Activated CD8-positive, alpha-beta T cell treated with anti-CD3 and anti-CD28 coated beads for 36 hours (primary cell): ENCODE measurements around the gene HFM1. TPM values are rescaled to one million over a fixed set of nuclear protein-coding genes. Genes with fewer than 3 reads are reported as not detected.
"Not testable (repeated sequence)": the region's sequence is repeated elsewhere in the genome, so short reads cannot be mapped to it uniquely, and the experiment has no call there.

Source experiments
- ATAC-seq: fragments of 200-7000 bp; cut with Tn5 transposase; one replicate; pipeline ENCODE4 v1.10.0; 2021; ENCODE audit warnings: mild to moderate bottlenecking, moderate library complexity
- CTCF ChIA-PET: fragments of 350-600 bp; sonication (Branson Sonifier 250); formaldehyde crosslinking; loops from one replicate; lab custom pipeline; 2021; ENCODE audit warnings: antibody characterized with exemption; lab: Charles Lee
- POLR2A ChIA-PET: fragments of 350-600 bp; sonication (Branson Sonifier 250); formaldehyde crosslinking; loops from one replicate; lab custom pipeline; 2021; ENCODE audit warnings: antibody characterized with exemption; lab: Charles Lee
- DNase-seq: peaks from one replicate; pipeline ENCODE4 v3.0.0-alpha.2; 2020
- H3K27ac Mint-ChIP-seq: one replicate; pipeline ENCODE4 v1.8.0; 2021; ENCODE audit warnings: mild to moderate bottlenecking, mixed read lengths
- H3K27me3 Mint-ChIP-seq: one replicate; pipeline ENCODE4 v1.8.0; 2021; ENCODE audit warnings: mixed read lengths
- H3K36me3 Mint-ChIP-seq: one replicate; pipeline ENCODE4 v1.8.0; 2021; ENCODE audit warnings: low read depth, mixed read lengths
- H3K4me1 Mint-ChIP-seq: one replicate; pipeline ENCODE4 v1.8.0; 2021; ENCODE audit warnings: low read depth, mixed read lengths
- H3K4me3 Mint-ChIP-seq: one replicate; pipeline ENCODE4 v1.8.0; 2021; ENCODE audit warnings: mild to moderate bottlenecking, moderate library complexity, mixed read lengths
- H3K9me3 Mint-ChIP-seq: one replicate; pipeline ENCODE4 v1.8.0; 2021; ENCODE audit warnings: mixed read lengths
- intact Hi-C: fragments of 100-400 bp; cut with micrococcal nuclease; formaldehyde crosslinking; loops from one replicate; pipeline ENCODE4 v1.10.0; 2022
- total RNA-seq, 2 experiments: library from RNA; stranded (reverse); gene quantifications; one replicate each; pipeline ENCODE4 v1.2.3, GENCODE V29; 2021
- TF ChIP-seq, protein P1 (sequence below): fragments of 200-600 bp; IDR thresholded peaks from one replicate; pipeline ENCODE4 v1.8.0; 2022; ENCODE audit warnings: antibody characterized with exemption, mild to moderate bottlenecking

The HFM1 gene
- total RNA-seq, 2 experiments from 2014 or later = 0.47 TPM; not detected in 1

DNA sequence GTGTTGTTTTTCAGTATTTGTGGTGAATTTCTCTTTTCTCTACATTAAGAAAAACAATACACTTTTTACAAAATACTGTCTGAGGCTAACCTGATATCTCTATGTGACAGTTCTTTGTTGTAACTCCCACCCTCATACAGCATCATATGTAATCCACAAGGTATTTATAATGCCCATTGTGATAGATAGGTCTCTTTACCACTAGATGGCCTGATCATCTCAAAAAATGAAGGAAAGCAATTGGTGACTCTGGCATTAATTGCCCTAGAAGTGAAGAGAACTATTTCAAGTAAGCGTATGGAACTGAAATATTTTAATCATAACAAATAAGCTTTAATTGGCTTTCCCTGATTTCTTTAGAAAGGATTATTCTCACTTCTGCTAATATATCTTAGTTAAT, 36.2 kb upstream of the HFM1 start:
- H3K9me3 Mint-ChIP-seq = peaks cover 12% of the 10 kb centered on the region

DNA sequence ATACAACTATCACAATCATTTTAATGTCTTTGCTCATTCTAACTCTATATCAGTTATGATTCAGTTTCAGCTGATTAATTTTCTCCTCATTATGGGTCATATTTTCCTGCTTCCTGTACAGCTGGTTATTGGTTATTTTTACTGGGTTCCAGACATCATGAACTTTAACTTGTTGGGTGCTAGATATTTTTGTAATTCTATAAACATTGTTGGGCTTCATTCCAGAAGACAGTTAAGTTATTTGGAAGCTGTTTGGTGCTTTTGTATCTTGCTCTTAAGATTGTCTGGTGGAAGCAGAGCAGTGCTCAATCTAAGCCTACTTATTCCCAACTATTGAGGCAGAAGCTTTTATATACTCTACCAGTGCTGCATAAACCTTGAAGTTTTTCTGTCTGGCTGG, 34.4 kb upstream of the HFM1 start:
- POLR2A ChIA-PET = no interaction called here
- TF ChIP-seq, protein P1, sequence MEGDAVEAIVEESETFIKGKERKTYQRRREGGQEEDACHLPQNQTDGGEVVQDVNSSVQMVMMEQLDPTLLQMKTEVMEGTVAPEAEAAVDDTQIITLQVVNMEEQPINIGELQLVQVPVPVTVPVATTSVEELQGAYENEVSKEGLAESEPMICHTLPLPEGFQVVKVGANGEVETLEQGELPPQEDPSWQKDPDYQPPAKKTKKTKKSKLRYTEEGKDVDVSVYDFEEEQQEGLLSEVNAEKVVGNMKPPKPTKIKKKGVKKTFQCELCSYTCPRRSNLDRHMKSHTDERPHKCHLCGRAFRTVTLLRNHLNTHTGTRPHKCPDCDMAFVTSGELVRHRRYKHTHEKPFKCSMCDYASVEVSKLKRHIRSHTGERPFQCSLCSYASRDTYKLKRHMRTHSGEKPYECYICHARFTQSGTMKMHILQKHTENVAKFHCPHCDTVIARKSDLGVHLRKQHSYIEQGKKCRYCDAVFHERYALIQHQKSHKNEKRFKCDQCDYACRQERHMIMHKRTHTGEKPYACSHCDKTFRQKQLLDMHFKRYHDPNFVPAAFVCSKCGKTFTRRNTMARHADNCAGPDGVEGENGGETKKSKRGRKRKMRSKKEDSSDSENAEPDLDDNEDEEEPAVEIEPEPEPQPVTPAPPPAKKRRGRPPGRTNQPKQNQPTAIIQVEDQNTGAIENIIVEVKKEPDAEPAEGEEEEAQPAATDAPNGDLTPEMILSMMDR = no peak
- ATAC-seq (no peak), DNase-seq (no peak)
- peaks cover 6% of the 10 kb centered on the region for H3K4me1 Mint-ChIP-seq
- H3K27me3 Mint-ChIP-seq = peaks cover 23% of the 10 kb centered on the region
- H3K36me3 Mint-ChIP-seq = no peaks in the 10 kb centered on the region
- peaks cover 7% of the 10 kb centered on the region for H3K9me3 Mint-ChIP-seq
- intact Hi-C loops = no loop called here
- H3K27ac Mint-ChIP-seq = no peak overlapping the region
- CTCF ChIA-PET = no interaction called here
- no peak overlapping the region for H3K4me3 Mint-ChIP-seq

More for the DNA sequence above, 36.2 kb upstream of the HFM1 start:
- TF ChIP-seq, protein P1 = peak; percentile 18
- intact Hi-C loops = no loop called here
- peaks cover 22% of the 10 kb centered on the region for H3K27me3 Mint-ChIP-seq
- ATAC-seq (no peak), DNase-seq (no peak)
- H3K27ac Mint-ChIP-seq = no peak overlapping the region
- H3K4me3 Mint-ChIP-seq = no peak overlapping the region
- ChIA-PET CTCF (interaction anchor here (1.2 to 1.6 kb wide), 4 partner anchors 9 to 135 kb away, joined by 3 to 5 read pairs (median 4); no protein-coding TSS in a partner anchor), POLR2A (no interaction called here)
- no peaks in the 10 kb centered on the region for H3K36me3 Mint-ChIP-seq
- peaks cover 6% of the 10 kb centered on the region for H3K4me1 Mint-ChIP-seq

DNA sequence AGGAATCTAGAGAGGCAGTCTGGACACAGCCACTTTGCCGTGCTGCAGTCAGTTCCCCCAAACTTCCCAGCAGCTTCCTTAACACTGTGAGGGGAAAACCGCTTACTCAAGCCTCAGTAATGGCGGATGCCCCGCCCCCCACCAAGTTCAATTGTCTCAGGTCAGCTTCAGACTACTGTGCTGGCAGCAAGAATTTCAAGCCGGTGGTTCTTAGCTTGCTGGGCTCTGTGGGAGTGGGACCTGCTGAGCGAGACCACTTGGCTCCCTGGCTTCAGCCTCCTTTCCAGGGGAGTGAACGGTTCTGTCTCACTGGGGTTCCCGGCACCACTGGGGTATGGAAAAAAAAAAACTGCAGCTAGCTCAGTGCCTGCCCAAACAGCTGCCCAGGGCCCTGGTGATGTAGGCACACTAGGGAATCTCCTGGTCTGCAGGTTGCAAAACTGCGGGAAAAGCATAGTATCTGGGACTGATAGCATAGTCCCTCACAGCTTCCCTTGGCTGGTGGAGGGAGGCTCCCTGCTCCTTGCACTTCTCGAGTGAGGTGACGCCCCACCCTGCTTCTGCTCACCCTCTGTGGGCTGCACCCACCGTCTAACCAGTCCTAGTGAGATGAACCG, 23.7 kb upstream of the HFM1 start:
- ATAC-seq (no peak), DNase-seq (no peak)
- H3K4me3 Mint-ChIP-seq = no peak overlapping the region
- no peak overlapping the region for H3K27ac Mint-ChIP-seq
- TF ChIP-seq, protein P1 = no peak
- intact Hi-C loops = no loop called here
- ChIA-PET CTCF (interaction anchor here (1.3 to 1.4 kb wide), 2 partner anchors 12 to 145 kb away, joined by 3 to 4 read pairs; no protein-coding TSS in a partner anchor), POLR2A (no interaction called here)
- H3K36me3 Mint-ChIP-seq = no peaks in the 10 kb centered on the region
- H3K27me3 Mint-ChIP-seq = peaks cover 21% of the 10 kb centered on the region
- H3K4me1 Mint-ChIP-seq = no peaks in the 10 kb centered on the region
- H3K9me3 Mint-ChIP-seq = no peaks in the 10 kb centered on the region

DNA sequence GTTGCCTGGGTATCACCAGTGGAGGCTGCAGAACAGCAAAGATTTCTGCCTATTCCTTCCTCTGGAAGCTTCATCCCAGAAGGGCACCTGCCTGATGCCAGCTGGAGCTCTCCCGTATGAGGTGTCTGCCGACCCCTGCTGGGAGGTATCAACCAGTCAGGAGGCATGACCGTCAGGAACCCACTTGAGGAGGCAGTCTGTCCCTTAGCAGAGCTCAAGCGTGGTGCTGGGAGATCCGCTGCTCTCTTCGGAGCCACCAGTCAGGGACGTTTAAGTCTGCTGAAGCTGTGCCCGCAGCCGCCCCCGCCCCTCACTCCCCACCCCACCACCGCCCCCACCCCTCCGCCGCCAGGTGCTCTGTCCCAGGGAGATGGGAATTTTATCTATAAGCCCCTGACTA, 23.1 kb upstream of the HFM1 start:
- DNase-seq (no peak), ATAC-seq (no peak)
- TF ChIP-seq, protein P1 = no peak
- Mint-ChIP-seq H3K27me3 (peaks cover 23% of the 10 kb centered on the region), H3K9me3 (peaks cover 2% of the 10 kb centered on the region), H3K27ac (no peak overlapping the region), H3K4me3 (no peak overlapping the region), H3K36me3 (no peaks in the 10 kb centered on the region), H3K4me1 (no peaks in the 10 kb centered on the region)
- intact Hi-C loops = no loop called here
- ChIA-PET POLR2A (no interaction called here), CTCF (interaction anchor here (1.3 kb wide), 1 partner anchor 12 kb away, joined by 4 read pairs; no protein-coding TSS in a partner anchor)

DNA sequence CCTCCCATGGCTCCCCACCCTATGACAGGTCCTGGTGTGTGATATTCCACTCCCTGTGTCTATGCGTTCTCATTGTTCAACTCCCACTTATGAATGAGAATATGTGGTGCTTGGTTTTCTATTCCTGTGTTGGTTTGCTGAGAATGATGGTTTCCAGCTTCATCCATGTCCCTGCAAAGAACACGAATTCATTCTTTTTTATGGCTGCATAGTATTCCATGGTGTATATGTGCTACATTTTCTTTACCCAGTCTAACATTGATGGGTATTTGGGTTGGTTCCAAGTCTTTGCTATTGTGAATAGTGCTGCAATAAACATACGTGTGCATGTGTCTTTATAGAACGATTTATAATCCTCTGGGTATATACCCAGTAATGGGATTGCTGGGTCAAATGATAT, 17.9 kb upstream of the HFM1 start:
- POLR2A ChIA-PET, H3K4me3 Mint-ChIP-seq, intact Hi-C loops, H3K9me3 Mint-ChIP-seq, ATAC-seq, H3K4me1 Mint-ChIP-seq, CTCF ChIA-PET, DNase-seq, H3K36me3 Mint-ChIP-seq, H3K27ac Mint-ChIP-seq: not testable (repeated sequence)
- H3K27me3 Mint-ChIP-seq = peaks cover 24% of the 10 kb centered on the region
